Thoracic aorta (tissue), 2 donors: ENCODE measurements around the gene ZNF697. TPM values are rescaled to one million over a fixed set of nuclear protein-coding genes. Genes with fewer than 3 reads are reported as not detected.
"Not testable (repeated sequence)": the region's sequence is repeated elsewhere in the genome, so short reads cannot be mapped to it uniquely, and the experiment has no call there.

Experiments used
- ATAC-seq: fragments of 150-250 bp; one replicate; pipeline ENCODE4 v1.8.0; 2017; ENCODE audit warnings: low read depth; ENCODE audit not compliant: insufficient number of reproducible peaks, low FRiP score
- DNase-seq: peaks from one replicate; pipeline ENCODE4 v3.0.0-alpha.2; 2020; ENCODE audit warnings: low spot score
- H3K27ac ChIP-seq, 2 donors: fragments of 200-600 bp; sonication (generic); 1 replicate in 1 of 2; 2 replicates in 1 of 2; pipeline ENCODE4 v1.5.1; 2016; ENCODE audit warnings: mild to moderate bottlenecking in 2 of 2, moderate library complexity in 2 of 2
- H3K27me3 ChIP-seq: fragments of 200-600 bp; sonication (generic); replicated peaks from 2 replicates; pipeline ENCODE4 v1.6.0; 2016; ENCODE audit warnings: mild to moderate bottlenecking; ENCODE audit not compliant: insufficient read depth
- H3K36me3 ChIP-seq: fragments of 200-600 bp; sonication (generic); one replicate; pipeline ENCODE4 v1.5.1; 2016
- H3K4me1 ChIP-seq, 2 donors: fragments of 200-600 bp; sonication (generic); 1 replicate in 1 of 2; 2 replicates in 1 of 2; pipeline versions ENCODE4 v1.5.1 to v1.6.0; 2016; ENCODE audit warnings: low read depth in 2 of 2, mild to moderate bottlenecking in 1 of 2; ENCODE audit not compliant: control insufficient read depth in 1 of 2
- H3K4me3 ChIP-seq: fragments of 200-600 bp; sonication (generic); 2 replicates; pipeline ENCODE4 v1.5.1; 2016; ENCODE audit warnings: mild to moderate bottlenecking
- H3K9me3 ChIP-seq: fragments of 200-600 bp; sonication (generic); 2 replicates; pipeline ENCODE4 v1.5.1; 2016
- total RNA-seq, 2 donors: library from RNA; depleted of rRNA; stranded (reverse); fragments of >200 nt; gene quantifications; one replicate each; pipeline versions ENCODE4 v1.1.0 to v1.2.3, GENCODE V29; 2016
- TF ChIP-seq, protein P1 (sequence below): fragments of 200-600 bp; sonication (generic); IDR thresholded peaks from one replicate; pipeline ENCODE4 v1.5.1; 2019; ENCODE audit warnings: antibody characterized with exemption

The ZNF697 gene
- total RNA-seq, 2 donors from 2014 or later: 0.95 to 4.1 TPM

DNA sequence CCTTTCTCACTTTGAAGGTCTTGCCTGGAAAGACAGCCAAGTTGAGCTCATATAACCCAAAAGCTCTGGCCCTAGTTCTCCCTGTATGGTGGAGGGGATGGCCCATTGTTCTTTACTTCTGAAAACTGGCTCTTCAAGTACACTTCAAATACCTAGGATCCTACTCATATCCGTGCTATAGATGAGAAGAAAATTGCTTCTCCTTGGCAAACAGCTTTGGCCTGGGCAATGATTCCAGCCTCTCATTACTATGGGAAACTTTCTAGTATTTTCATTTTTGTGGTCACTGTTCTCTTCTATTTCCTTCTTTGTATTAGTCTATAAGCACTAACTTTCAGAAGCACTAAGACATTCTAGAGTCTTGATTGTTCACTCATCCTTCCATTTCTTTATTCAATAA lies 53.7 kb downstream of the ZNF697 start:
- H3K9me3 ChIP-seq: no peaks in the 10 kb centered on the region
- TF ChIP-seq, protein P1, sequence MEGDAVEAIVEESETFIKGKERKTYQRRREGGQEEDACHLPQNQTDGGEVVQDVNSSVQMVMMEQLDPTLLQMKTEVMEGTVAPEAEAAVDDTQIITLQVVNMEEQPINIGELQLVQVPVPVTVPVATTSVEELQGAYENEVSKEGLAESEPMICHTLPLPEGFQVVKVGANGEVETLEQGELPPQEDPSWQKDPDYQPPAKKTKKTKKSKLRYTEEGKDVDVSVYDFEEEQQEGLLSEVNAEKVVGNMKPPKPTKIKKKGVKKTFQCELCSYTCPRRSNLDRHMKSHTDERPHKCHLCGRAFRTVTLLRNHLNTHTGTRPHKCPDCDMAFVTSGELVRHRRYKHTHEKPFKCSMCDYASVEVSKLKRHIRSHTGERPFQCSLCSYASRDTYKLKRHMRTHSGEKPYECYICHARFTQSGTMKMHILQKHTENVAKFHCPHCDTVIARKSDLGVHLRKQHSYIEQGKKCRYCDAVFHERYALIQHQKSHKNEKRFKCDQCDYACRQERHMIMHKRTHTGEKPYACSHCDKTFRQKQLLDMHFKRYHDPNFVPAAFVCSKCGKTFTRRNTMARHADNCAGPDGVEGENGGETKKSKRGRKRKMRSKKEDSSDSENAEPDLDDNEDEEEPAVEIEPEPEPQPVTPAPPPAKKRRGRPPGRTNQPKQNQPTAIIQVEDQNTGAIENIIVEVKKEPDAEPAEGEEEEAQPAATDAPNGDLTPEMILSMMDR: no peak

DNA sequence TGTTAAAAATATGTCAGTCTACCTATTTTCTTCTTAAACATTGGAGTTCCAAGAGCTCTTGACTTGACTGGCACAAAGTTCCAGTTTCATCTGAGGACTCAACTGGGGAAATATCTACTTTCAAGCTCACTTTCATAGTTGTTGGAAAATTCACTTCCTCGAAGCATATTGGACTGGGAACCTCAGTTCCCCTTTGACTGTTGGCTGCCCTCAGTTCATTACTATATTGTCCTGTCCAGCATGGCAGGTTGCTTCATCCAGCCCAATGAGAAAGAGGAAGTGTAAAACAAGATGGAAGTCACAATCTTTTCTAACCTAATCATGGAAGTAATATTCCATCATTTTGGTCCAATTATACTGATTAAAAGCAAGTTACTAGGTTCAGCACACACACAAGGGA lies 54.3 kb downstream of the ZNF697 start:
- Histone ChIP-seq H3K9me3 (no peaks in the 10 kb centered on the region), H3K4me1 (no peaks in the 10 kb centered on the region), H3K27me3 (no peaks in the 10 kb centered on the region), H3K4me3 (no peak overlapping the region), H3K36me3 (no peaks in the 10 kb centered on the region), H3K27ac (no peak overlapping the region)
- ATAC-seq: no peak
- DNase-seq: no peak
- TF ChIP-seq, protein P1: no peak

More for the DNA sequence above, 53.7 kb downstream of the ZNF697 start:
- ATAC-seq (no peak), DNase-seq (no peak)
- no peaks in the 10 kb centered on the region for H3K36me3 ChIP-seq
- no peak overlapping the region for H3K4me3 ChIP-seq
- no peaks in the 10 kb centered on the region for H3K27me3 ChIP-seq
- no peaks in the 10 kb centered on the region for H3K4me1 ChIP-seq
- H3K27ac ChIP-seq: no peak overlapping the region

DNA sequence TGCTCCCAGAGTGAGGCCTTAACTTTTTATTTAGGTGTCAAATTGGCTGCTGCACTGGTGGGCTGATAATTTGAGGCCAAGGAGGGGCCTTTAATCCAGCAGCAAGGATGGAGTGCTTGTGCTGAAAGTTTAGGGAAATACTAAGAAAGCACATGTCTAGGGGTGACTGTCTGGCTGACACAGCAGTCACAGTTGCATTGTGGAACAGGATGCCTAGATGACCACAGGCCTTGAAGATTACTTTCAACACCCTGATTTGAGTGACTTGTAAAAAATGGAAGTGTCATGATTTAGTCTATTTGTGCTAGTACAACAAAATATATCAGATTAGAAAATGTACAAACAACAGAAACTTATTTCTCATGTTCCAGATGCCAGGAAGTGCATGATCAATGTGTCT lies 57.7 kb downstream of the ZNF697 start:
- TF ChIP-seq, protein P1: no peak
- H3K27me3 ChIP-seq: no peaks in the 10 kb centered on the region
- no peak overlapping the region for H3K27ac ChIP-seq
- no peaks in the 10 kb centered on the region for H3K4me1 ChIP-seq
- DNase-seq (no peak), ATAC-seq (no peak)
- no peaks in the 10 kb centered on the region for H3K36me3 ChIP-seq
- H3K9me3 ChIP-seq: no peaks in the 10 kb centered on the region
- H3K4me3 ChIP-seq: no peak overlapping the region

DNA sequence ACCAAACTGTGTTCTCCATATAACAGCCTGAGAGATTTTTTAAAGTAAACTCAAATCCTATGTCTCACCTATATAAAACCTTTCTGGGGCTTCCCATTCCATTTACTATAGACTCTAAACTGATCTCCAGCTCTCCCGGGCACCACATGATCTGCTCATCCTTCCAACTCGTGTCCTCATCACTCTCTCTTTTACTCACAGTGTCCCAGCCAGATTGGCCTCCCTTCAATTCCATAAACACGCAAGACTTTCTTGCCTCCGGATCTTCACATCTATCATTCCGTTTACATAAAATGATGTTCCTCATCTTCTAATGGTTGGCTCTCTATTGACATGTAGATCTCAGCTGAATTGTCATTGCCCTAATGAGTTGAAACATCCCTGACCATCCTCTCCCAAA lies 59.4 kb downstream of the ZNF697 start:
- ATAC-seq: no peak
- H3K36me3 ChIP-seq: no peaks in the 10 kb centered on the region
- no peaks in the 10 kb centered on the region for H3K4me1 ChIP-seq
- H3K27ac ChIP-seq: no peak overlapping the region
- DNase-seq: no peak
- TF ChIP-seq, protein P1: no peak
- no peaks in the 10 kb centered on the region for H3K9me3 ChIP-seq
- no peaks in the 10 kb centered on the region for H3K27me3 ChIP-seq
- no peak overlapping the region for H3K4me3 ChIP-seq

DNA sequence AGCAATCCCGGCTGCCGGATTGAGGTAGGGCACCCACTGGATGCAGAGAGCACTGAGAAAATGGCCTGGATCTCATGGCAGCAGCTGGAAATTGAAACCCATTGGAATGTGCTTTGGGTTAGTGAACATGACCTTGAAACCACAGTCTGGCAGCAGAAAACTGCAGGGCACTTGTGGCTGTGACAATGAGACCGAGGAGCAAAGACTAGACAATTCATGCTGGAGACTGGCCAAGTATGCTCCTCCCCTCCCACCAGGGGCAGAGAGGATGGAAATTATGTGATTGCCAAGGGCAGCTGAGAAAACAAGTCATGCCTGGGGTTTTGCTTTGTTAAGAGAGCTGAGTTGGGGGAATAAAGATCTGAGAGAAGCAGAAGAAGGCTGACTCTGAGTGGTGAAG lies 60.7 kb downstream of the ZNF697 start:
- H3K27ac ChIP-seq: no peak overlapping the region
- TF ChIP-seq, protein P1: no peak
- ATAC-seq: no peak
- no peaks in the 10 kb centered on the region for H3K27me3 ChIP-seq
- no peaks in the 10 kb centered on the region for H3K36me3 ChIP-seq
- H3K9me3 ChIP-seq: no peaks in the 10 kb centered on the region
- no peaks in the 10 kb centered on the region for H3K4me1 ChIP-seq
- DNase-seq: no peak
- H3K4me3 ChIP-seq: no peak overlapping the region

DNA sequence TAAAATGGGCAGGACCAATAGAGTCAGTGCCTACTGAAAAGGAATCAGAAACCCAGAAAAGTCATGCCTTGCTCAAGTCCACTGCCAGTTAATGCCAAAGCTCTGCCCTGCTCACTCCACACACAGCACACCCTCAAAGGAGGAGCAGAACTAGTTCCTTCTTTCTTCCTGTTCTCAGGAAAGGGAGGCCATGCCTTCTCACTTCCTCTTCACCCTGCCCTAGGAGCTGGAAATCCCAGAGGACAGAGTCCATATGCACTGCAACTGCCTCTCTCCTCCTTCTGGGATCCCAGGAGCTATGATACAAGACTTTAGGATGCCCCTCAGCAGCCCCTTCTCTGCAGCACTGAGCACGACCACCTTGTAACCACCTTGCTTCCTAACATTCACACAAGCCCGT lies 62.3 kb downstream of the ZNF697 start:
- H3K36me3 ChIP-seq, DNase-seq, H3K9me3 ChIP-seq, H3K4me1 ChIP-seq, H3K27ac ChIP-seq, ATAC-seq, H3K4me3 ChIP-seq, H3K27me3 ChIP-seq: not testable (repeated sequence)
